Stimulated activated CD8-positive, alpha-beta memory T cell treated with anti-CD3 and anti-CD28 coated beads, Interleukin-4, amount 100 ng/mL, for 4 hours (primary cell): ENCODE data around the gene LRRTM3.

Source experiments
- DNase-seq, 2 donors: peaks; one replicate each; pipeline ENCODE4 v3.0.0-alpha.2; 2020; ENCODE audit warnings: low read depth in 2 of 2, low spot score in 1 of 2

LRRTM3 gene

DNA sequence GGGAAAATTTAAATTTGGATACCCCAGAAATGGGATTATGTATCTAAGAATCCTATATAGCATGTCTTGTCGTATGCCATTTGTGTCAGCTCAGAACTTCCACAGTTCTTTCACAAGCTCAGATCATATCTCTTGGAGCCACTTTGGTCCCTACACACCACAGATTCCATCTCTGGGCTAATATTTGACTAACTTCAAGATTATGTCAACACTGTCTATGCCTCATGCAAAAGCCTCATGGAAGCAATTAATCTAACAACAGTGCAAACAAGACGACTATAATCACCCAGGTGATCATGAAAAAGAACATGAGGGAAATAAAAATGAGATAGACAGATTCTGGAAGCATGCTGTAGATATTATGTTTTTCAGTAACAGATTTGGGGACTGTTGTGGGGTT, 189.1 kb downstream of the LRRTM3 start:
- DNase-seq: no peak

DNA sequence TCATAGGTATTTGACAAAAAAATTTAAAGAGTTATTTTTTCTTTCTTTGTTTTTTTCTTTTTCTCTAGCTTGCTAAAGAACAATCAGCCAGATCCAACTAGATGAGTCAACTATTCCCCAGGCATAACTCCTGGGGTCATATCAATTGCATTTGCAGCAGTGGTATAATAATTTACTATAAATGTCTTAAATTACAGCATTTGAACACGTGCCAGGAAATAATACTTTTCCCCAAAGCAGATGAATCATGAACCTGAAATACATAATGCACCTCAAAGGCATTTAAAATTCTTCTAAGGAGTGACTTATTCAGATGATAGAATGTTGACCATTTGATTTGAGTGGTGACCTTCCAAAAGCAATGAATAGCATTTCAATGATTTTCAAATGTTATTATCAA, 190.1 kb downstream of the LRRTM3 start:
- no peak for DNase-seq

DNA sequence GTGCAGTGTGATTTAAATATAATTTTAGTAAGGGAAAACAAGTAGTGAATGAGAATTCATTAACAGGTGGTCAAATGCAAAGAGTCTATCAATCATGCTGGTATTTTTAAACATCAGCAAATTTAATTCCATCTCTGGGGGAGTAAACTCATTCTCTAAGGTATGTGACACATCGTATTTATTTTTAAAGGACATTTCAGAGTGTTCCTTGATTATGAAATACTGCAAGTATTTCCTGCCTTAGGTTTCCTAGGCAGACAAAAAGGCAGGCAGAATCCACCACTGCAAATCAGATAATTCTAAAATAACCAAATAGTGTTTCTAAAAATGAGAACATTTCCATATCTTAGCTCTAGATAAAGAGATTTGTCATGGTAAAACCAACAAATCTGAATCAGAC, 193.8 kb downstream of the LRRTM3 start:
- no peak for DNase-seq

DNA sequence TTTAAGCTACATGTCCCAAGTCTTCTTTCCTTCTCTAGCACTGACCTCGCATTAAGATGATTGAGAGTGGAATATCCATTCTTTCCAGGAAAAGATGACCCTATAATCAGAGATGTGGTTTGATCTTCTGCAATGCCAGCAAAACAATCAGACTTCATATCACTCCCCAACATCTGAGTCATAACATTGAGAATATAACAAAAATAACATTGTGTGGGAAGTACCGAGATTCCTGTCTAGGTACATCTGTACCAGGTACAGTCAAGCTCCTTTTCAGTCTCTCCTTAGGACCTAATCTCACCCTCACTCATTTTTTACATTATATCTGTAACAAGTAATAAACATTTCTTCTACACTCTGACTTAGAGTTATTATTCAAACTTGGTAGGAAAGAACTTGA, 201.6 kb downstream of the LRRTM3 start:
- no peak for DNase-seq

DNA sequence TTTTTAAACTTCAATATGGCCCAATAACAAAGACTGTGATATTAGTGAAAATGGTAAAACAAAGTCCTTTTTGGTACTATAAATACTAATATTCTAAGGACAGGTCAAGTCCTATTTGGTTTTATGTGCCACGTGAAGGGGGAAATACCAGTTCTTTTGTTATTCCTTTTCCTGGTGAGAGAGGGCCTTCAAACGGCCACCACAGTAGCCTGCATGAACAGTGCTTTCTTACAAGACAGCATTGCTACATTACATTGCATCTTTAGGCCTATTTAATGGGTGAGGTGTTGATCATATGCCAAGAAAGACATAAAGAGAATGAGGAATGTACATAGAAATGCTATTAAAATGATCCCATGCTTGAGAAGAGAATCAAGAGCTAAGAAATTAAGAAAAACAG, 214.8 kb downstream of the LRRTM3 start:
- no peak for DNase-seq

DNA sequence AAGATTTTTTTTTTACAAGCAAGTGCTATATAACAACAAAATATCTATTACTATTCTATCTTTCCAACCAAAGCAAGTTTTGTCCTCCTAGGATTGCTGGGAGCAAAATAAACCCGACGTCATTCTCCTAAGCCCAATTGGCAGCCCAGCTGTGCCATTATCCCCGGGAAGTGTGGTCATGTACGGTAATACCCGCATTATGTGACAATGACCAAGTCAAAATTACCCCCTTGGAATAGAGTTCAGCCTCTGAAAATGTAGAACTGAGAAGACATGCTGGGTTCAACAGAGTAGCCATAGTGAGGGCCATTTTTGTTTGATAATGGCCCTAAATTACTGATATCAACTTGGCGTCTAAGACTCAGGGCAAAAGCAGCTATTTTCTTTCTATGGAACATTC, 215.5 kb downstream of the LRRTM3 start:
- DNase-seq: no peak

DNA sequence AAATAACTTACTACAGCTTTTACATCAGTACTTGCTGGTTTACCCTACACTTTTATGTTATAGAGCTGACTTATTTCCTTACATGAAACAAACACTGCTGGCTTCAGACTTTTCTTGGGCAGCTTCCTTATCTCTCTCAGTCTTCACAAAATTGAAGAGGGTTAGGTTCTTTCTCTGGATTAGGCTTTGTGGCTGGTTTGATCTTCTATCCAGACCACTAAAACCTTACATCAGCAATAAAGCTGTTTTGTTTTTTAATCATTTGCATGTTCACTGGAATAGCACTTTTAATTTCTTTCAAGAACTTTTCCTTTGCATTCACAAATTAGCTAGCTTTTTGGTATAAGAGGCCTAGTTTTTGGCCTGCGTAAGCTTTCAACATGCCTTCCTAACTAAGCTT, 218.7 kb downstream of the LRRTM3 start:
- no peak for DNase-seq
